Stimulated activated CD4-positive, alpha-beta T cell treated with anti-CD3 and anti-CD28 coated beads, Interleukin-1b, Interleukin-23, amount 100 ng/mL, for 1 hour (primary cell): ENCODE results near the gene ESR1.

Source experiments
- DNase-seq, 2 donors: peaks; one replicate each; pipeline ENCODE4 v3.0.0-alpha.2; 2020; ENCODE audit warnings: low read depth in 2 of 2

ESR1 gene

DNA sequence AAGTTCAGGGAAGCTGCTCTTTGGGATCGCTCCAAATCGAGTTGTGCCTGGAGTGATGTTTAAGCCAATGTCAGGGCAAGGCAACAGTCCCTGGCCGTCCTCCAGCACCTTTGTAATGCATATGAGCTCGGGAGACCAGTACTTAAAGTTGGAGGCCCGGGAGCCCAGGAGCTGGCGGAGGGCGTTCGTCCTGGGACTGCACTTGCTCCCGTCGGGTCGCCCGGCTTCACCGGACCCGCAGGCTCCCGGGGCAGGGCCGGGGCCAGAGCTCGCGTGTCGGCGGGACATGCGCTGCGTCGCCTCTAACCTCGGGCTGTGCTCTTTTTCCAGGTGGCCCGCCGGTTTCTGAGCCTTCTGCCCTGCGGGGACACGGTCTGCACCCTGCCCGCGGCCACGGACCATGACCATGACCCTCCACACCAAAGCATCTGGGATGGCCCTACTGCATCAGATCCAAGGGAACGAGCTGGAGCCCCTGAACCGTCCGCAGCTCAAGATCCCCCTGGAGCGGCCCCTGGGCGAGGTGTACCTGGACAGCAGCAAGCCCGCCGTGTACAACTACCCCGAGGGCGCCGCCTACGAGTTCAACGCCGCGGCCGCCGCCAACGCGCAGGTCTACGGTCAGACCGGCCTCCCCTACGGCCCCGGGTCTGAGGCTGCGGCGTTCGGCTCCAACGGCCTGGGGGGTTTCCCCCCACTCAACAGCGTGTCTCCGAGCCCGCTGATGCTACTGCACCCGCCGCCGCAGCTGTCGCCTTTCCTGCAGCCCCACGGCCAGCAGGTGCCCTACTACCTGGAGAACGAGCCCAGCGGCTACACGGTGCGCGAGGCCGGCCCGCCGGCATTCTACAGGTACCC, at the start of gene ESR1:
ESR1 (plus strand) TSS at position 170 of the 858 bp plus-strand sequence; CDS start at position 401, 231 bp downstream.
- DNase-seq, result no peak

DNA sequence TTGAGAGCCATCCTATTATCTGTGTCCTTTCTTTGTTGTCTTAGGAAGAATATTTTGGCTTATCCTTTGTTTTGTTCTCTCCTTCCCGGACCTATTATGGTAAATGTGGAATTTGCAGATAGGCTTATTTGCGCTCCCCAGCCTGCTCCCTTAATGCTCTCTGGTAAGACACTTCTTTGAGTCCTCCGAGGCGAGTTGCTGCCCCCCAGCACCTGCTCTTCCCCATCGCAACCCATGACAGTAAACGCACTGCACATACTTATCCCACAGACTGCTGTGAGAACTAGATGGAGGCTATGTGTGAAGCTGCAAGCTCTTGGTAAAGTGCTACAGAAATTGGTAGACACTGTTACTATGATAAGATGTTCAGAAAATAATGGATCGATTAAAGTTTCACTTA, 47.0 kb upstream of the ESR1 start:
- no peak for DNase-seq

DNA sequence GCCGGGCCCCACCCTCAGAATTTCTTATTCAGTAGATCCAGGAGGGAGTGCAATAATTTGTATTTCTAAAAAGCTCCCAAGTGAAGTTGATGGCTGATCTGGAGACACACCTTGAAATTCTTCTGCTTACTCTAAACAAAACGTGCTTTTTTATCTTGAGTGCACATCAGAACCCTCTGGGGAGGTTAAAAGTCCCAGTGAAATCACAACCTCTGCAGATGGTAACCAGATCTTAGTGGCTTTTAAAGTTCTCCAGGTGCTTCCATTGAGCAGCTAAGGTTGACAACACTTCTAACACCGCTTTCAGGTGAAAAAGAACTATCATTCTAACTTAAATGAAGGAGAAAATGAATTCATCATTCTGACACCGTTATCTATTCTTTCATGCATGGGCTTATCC, 45.6 kb upstream of the ESR1 start:
- DNase-seq, result no peak

GRCh38 chr6:151762817-151763216, 44.7 kb upstream of the ESR1 start:
- no peak for DNase-seq

GRCh38 chr6:151763303-151763702, 44.2 kb upstream of the ESR1 start:
- no peak for DNase-seq

DNA sequence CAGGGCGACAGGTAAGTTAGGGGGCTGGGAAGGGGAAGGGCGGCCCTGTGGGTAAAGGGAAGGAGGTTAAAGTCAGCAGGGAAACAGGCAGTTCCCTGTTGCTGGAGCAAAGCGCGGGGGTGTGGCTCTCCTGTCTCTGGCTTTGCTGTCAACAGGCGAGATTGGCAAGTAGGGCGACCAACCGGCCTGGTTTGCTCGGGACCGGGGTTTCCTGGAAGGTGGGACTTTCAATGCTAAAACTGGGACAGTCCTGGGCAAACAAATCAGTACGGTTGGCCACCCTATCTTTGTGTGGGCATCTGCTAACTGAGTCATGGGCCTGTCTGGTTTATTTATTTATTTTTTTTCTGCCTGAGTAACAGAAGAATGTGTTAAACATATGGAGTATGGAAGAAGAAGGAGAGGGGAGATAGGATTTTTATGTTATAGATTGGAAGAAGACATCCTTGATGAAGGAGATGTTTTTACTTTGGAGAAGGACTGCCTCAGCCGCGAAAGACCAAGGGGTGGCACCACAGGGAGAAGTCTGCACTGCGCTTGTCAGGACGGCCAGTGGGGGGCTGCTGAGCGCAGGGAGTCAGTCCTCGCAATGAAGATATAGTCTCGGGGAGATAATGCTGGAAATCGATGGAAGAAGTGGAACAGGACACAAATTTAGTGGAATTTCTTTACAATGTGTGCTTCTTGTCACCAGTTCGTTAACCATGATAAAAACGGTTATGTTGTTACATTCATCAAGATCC, 43.4 kb upstream of the ESR1 start:
- DNase-seq, result no peak

DNA sequence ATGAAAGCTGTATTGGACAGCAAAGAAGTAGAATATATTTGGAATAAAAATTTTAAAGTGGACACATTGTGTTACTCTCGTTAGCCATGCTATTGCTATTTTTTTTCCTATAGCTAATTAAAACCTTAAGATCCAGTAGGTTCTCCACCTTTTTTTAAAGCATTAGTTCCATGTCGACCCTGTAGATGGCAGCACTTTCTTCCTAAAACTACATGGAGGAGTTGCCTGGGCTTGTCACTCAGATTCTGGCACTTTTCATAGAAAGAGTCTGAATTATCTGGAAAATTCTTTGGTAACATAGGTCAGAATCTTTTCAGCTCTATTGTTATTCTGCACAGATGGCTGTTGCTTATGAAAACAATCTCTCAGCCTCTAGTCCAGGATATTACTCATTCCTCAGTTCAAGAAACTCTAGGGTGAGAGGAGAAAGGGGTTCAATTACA, 42.0 kb upstream of the ESR1 start:
- no peak for DNase-seq

DNA sequence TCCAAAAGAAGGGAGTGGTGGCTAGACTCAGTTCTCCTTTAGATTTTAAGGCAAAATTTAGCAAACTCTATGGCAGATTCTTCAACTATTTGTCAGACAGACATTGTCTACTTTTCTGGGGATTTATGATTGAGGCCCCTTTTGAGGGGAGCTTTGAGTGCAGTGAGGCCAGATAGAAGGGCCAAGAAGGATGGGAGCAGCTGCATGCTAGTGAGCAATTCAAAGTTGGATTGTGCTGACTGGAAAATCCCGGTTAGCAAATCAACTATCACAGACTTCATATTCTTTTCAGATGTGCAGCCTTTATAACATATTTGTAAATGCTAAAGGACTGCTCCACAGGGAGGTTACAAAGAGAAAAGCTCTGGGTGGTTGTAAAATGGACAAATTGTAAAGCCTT, 35.0 kb upstream of the ESR1 start:
- no peak for DNase-seq

DNA sequence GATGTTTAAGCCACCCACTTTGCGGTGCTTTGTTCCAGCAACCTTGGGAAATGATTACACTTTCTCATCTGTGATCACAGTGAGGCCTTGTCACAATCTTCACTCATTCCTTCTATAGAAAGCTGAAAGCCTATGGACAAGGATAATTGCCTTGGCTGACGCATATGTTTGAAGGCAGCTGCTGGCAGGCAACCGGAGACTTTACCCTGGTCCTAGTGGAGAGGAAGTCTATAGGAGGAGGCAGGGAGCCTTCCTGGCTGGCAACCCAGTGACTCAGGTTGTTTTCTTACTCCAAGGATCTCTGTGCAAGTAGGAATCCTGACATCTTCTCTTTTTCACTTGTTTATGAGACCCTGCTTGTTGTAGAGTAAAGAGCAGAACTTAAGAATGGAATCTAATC, 34.1 kb upstream of the ESR1 start:
- no peak for DNase-seq

GRCh38 chr6:151782560-151782959, 24.9 kb upstream of the ESR1 start:
- DNase-seq, result no peak

GRCh38 chr6:151783692-151784091, 23.8 kb upstream of the ESR1 start:
- DNase-seq, result no peak

GRCh38 chr6:151784441-151785214, 22.9 kb upstream of the ESR1 start:
- no peak for DNase-seq

GRCh38 chr6:151796842-151797530, 10.5 kb upstream of the ESR1 start:
- no peak for DNase-seq

- no peak for DNase-seq
Measured at GRCh38 chr6:151803743-151804142, 3.7 kb upstream of the ESR1 start.

- no peak for DNase-seq
Measured at GRCh38 chr6:151804585-151805285, 2.7 kb upstream of the ESR1 start.

GRCh38 chr6:151805286-151805840, 2.1 kb upstream of the ESR1 start:
- DNase-seq, result no peak

GRCh38 chr6:151806757-151807512, 547 bp upstream of the ESR1 start:
- DNase-seq, result no peak

DNA sequence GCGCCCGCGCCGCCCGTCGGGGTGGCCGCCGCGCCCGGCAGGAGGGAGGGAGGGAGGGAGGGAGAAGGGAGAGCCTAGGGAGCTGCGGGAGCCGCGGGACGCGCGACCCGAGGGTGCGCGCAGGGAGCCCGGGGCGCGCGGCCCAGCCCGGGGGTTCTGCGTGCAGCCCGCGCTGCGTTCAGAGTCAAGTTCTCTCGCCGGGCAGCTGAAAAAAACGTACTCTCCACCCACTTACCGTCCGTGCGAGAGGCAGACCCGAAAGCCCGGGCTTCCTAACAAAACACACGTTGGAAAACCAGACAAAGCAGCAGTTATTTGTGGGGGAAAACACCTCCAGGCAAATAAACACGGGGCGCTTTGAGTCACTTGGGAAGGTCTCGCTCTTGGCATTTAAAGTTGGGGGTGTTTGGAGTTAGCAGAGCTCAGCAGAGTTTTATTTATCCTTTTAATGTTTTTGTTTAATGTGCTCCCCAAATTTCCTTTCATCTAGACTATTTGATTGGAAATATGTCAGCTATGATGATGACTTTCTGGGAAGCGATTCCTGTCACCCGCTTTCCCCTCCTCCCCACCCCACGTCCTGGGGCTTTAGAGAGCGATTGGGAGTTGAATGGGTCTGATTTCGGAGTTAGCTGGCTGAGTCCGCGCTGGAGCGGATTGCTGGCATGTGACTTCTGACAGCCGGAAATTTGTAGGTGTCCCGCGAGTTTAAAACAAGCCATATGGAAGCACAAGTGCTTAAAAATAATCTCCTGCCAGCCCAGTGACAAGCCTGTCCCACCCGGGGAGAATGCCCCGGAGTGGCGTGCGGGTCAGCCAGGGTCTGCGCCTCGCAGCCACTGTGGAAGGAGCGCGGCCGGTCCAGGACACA, 1.1 kb downstream of the ESR1 start:
- no peak for DNase-seq

DNA sequence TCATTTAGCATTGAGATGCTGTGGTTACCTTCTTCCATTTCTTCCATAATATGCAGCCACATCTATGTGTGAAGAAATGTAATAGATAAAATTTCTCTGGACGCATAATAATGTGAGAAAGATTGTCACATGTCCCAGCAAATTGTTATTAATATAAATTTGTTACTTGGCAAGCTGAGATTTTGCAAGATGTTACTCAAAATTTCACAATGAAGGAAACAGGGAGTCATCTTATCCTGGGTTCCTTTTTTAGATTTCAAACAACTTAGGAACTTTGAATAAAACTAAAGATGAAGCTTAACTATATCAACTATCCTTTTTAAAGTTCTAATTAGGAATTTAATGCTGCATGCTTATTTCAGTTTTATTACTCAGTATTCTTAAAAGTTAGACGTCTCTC, 3.6 kb downstream of the ESR1 start:
- DNase-seq, result no peak
